ENCODE results near the gene ZNF787.

ZNF787 gene

DNA sequence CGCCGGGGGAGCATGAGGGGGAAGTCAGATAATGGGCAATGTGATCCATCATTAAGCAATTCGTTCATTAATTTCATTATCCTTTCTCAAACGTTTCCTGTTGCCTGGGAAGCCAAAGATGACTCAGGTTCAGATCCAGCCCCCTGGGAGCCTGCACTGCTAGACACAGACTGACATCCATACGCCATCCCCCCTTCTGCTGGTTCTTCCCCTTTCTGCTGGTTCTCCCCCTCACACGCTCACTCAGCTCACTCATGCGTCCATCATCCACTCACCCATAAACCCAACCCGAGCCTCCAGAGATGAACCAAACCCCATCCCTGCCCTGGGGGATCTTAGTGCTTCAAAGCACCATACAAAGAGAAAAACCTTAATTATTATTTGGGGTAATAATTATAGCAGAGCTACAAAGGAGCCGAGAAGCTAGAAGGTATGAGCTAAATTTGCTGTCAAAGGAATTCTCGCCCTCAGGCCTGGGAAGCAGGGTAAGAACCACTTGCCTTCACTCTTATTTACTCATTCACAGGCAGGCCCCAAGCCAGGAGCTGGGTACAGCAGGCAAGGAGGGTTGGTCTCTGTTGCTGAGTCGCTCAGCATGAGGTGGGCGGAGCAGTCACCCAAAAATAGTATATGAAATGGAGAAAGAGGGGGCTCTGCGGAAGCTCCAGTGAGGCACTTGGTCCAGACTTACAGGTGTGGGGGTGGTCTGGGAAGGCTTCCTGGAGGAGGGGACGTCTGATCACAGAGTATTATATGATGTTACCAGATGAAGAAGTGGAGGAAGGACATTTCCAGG, 13.0 kb upstream of the ZNF787 start:
- in situ Hi-C loops (cut with MboI; ENCODE audit: low sequenced_read_pairs, unreplicated experiment) = no loop called here
- TF ChIP-seq, protein P1, sequence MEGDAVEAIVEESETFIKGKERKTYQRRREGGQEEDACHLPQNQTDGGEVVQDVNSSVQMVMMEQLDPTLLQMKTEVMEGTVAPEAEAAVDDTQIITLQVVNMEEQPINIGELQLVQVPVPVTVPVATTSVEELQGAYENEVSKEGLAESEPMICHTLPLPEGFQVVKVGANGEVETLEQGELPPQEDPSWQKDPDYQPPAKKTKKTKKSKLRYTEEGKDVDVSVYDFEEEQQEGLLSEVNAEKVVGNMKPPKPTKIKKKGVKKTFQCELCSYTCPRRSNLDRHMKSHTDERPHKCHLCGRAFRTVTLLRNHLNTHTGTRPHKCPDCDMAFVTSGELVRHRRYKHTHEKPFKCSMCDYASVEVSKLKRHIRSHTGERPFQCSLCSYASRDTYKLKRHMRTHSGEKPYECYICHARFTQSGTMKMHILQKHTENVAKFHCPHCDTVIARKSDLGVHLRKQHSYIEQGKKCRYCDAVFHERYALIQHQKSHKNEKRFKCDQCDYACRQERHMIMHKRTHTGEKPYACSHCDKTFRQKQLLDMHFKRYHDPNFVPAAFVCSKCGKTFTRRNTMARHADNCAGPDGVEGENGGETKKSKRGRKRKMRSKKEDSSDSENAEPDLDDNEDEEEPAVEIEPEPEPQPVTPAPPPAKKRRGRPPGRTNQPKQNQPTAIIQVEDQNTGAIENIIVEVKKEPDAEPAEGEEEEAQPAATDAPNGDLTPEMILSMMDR (IDR thresholded peaks at IDR 0.05; ENCODE audit: borderline replicate concordance, control extremely low read depth, extremely low read depth, insufficient read depth, missing control alignments) = no peak
- DNase-seq (ENCODE audit: low spot score) = peak; percentile 73

- TF ChIP-seq, protein P1 (IDR thresholded peaks at IDR 0.05; ENCODE audit: borderline replicate concordance, control extremely low read depth, extremely low read depth, insufficient read depth, missing control alignments) = no peak
These were observed 11.3 kb upstream of the ZNF787 start for GRCh38 chr19:56132316-56132822.

GRCh38 chr19:56131651-56132050, 10.6 kb upstream of the ZNF787 start:
- TF ChIP-seq, protein P1 (IDR thresholded peaks at IDR 0.05; ENCODE audit: borderline replicate concordance, control extremely low read depth, extremely low read depth, insufficient read depth, missing control alignments) = no peak

More at GRCh38 chr19:56132316-56132822, 11.3 kb upstream of the ZNF787 start:
- no peak for DNase-seq (ENCODE audit: low spot score)
- in situ Hi-C loops (cut with MboI; ENCODE audit: low sequenced_read_pairs, unreplicated experiment) = no loop called here

GRCh38 chr19:56130006-56130405, 8.9 kb upstream of the ZNF787 start:
- no peak for DNase-seq (ENCODE audit: low spot score)
- TF ChIP-seq, protein P1 (IDR thresholded peaks at IDR 0.05; ENCODE audit: borderline replicate concordance, control extremely low read depth, extremely low read depth, insufficient read depth, missing control alignments) = no peak
- in situ Hi-C loops (cut with MboI; ENCODE audit: low sequenced_read_pairs, unreplicated experiment) = no loop called here

More at GRCh38 chr19:56131651-56132050, 10.6 kb upstream of the ZNF787 start:
- in situ Hi-C loops (cut with MboI; ENCODE audit: low sequenced_read_pairs, unreplicated experiment) = no loop called here
- no peak for DNase-seq (ENCODE audit: low spot score)

- TF ChIP-seq, protein P1 (IDR thresholded peaks at IDR 0.05; ENCODE audit: borderline replicate concordance, control extremely low read depth, extremely low read depth, insufficient read depth, missing control alignments) = no peak
These were observed 6.1 kb upstream of the ZNF787 start for GRCh38 chr19:56126983-56127780.

GRCh38 chr19:56125806-56126590, 4.9 kb upstream of the ZNF787 start:
- in situ Hi-C loops (cut with MboI; ENCODE audit: low sequenced_read_pairs, unreplicated experiment) = no loop called here
- TF ChIP-seq, protein P1 (IDR thresholded peaks at IDR 0.05; ENCODE audit: borderline replicate concordance, control extremely low read depth, extremely low read depth, insufficient read depth, missing control alignments) = no peak
- no peak for DNase-seq (ENCODE audit: low spot score)

More at GRCh38 chr19:56126983-56127780, 6.1 kb upstream of the ZNF787 start:
- no peak for DNase-seq (ENCODE audit: low spot score)
- in situ Hi-C loops (cut with MboI; ENCODE audit: low sequenced_read_pairs, unreplicated experiment) = no loop called here
